NCI-H510A treated with DMSO at 0.1 percent for 48 hours (cell line): Measurements from ENCODE around the gene SMIM44.
"Not testable (repeated sequence)": the region's sequence is repeated elsewhere in the genome, so short reads cannot be mapped to it uniquely, and the experiment has no call there.

Experiments used
- DNase-seq: peaks from one replicate; lab custom pipeline; 2025; lab: John Stamatoyannopoulos, UW

The SMIM44 gene

GRCh38 chr19:3483226-3483628 lies at the start of gene SMIM44:
SMIM44 (minus strand) TSS chr19:3483441; CDS start chr19:3483403, 38 bp downstream.
- DNase-seq: no peak

- DNase-seq: no peak
These were observed 49.8 kb upstream of the SMIM44 start for GRCh38 chr19:3533033-3533432.

- DNase-seq: no peak
These were observed 49.0 kb upstream of the SMIM44 start for GRCh38 chr19:3532154-3532786.

- no peak for DNase-seq
These were observed 48.5 kb upstream of the SMIM44 start for GRCh38 chr19:3531716-3532115.

- no peak for DNase-seq
These were observed 47.1 kb upstream of the SMIM44 start for GRCh38 chr19:3530389-3530788.

- DNase-seq: not testable (repeated sequence)
These were observed 46.1 kb upstream of the SMIM44 start for GRCh38 chr19:3529299-3529698.

- no peak for DNase-seq
These were observed 45.4 kb upstream of the SMIM44 start for GRCh38 chr19:3528539-3529211.

- no peak for DNase-seq
These were observed 44.8 kb upstream of the SMIM44 start for GRCh38 chr19:3528080-3528479.

GRCh38 chr19:3527238-3527910 lies 44.1 kb upstream of the SMIM44 start:
- no peak for DNase-seq

GRCh38 chr19:3526507-3527237 lies 43.4 kb upstream of the SMIM44 start:
- DNase-seq: no peak

- no peak for DNase-seq
These were observed 41.7 kb upstream of the SMIM44 start for GRCh38 chr19:3524904-3525451.

GRCh38 chr19:3524078-3524842 lies 41.0 kb upstream of the SMIM44 start:
- DNase-seq: no peak

- no peak for DNase-seq
These were observed 40.3 kb upstream of the SMIM44 start for GRCh38 chr19:3523361-3524077.

GRCh38 chr19:3522421-3523360 lies 39.5 kb upstream of the SMIM44 start:
- no peak for DNase-seq

- no peak for DNase-seq
These were observed 37.8 kb upstream of the SMIM44 start for GRCh38 chr19:3521104-3521445.

GRCh38 chr19:3520166-3521103 lies 37.2 kb upstream of the SMIM44 start:
- DNase-seq: no peak

- no peak for DNase-seq
These were observed 35.9 kb upstream of the SMIM44 start for GRCh38 chr19:3519126-3519525.

- DNase-seq: no peak
These were observed 35.4 kb upstream of the SMIM44 start for GRCh38 chr19:3518659-3519058.

GRCh38 chr19:3518255-3518654 lies 35.0 kb upstream of the SMIM44 start:
- no peak for DNase-seq
